Liver (tissue), 9 donors: Measurements from ENCODE around the gene FAM9A. TPM values are rescaled to one million over a fixed set of nuclear protein-coding genes. Genes with fewer than 3 reads are reported as not detected.
A peak's percentile ranks its signal among the peaks of the same experiment; 100 is the strongest.

Experiments
- DNase-seq: peaks from one replicate; pipeline ENCODE4 v3.0.0-alpha.2; 2017; ENCODE audit warnings: low spot score
- H3K27ac ChIP-seq, 2 donors: one replicate each; pipeline ENCODE4 v1.7.0; 2013; ENCODE audit warnings: inconsistent platforms in 2 of 2, low read length in 2 of 2, control low read depth in 1 of 2, low read depth in 1 of 2, mild to moderate bottlenecking in 1 of 2
- H3K27me3 ChIP-seq, 4 donors: one replicate each; pipeline versions ENCODE4 v1.6.1 to v1.7.0; 2013; ENCODE audit warnings: low read length in 3 of 4, inconsistent platforms in 1 of 4, mild to moderate bottlenecking in 1 of 4, moderate library complexity in 1 of 4; ENCODE audit not compliant: control insufficient read depth in 4 of 4, insufficient read depth in 4 of 4
- H3K36me3 ChIP-seq, 4 donors: one replicate each; pipeline versions ENCODE4 v1.6.1 to v1.7.0; 2013; ENCODE audit warnings: low read length in 3 of 4, mild to moderate bottlenecking in 3 of 4, low read depth in 1 of 4, moderate library complexity in 1 of 4; ENCODE audit not compliant: control insufficient read depth in 4 of 4, insufficient read depth in 3 of 4
- H3K4me1 ChIP-seq, 4 donors: one replicate each; pipeline versions ENCODE4 v1.6.1 to v1.7.0; 2013; ENCODE audit warnings: low read length in 3 of 4, mild to moderate bottlenecking in 3 of 4, moderate library complexity in 1 of 4; ENCODE audit not compliant: control insufficient read depth in 4 of 4, insufficient read depth in 4 of 4
- H3K4me3 ChIP-seq, 3 donors: one replicate each; pipeline versions ENCODE4 v1.6.1 to v1.7.0; 2013; ENCODE audit warnings: low read length in 3 of 3, control low read depth in 1 of 3, low read depth in 1 of 3, mild to moderate bottlenecking in 1 of 3
- H3K9ac ChIP-seq, 2 donors: one replicate each; pipeline ENCODE4 v1.7.0; 2013; ENCODE audit warnings: low read length in 2 of 2, mild to moderate bottlenecking in 2 of 2, moderate library complexity in 2 of 2, control low read depth in 1 of 2, low read depth in 1 of 2
- H3K9me3 ChIP-seq, 4 donors: one replicate each; pipeline versions ENCODE4 v1.6.1 to v1.7.0; 2013; ENCODE audit warnings: low read length in 3 of 4; ENCODE audit not compliant: control insufficient read depth in 4 of 4
- FOXA1 ChIP-seq: IDR thresholded peaks from 2 replicates; pipeline ENCODE4 v1.6.1; 2016; ENCODE audit warnings: antibody characterized with exemption
- GABPA ChIP-seq, 2 donors: IDR thresholded peaks in 1 of 2; conservative IDR thresholded peaks in 1 of 2; 2 replicates each; pipeline ENCODE4 v1.6.1; 2016; ENCODE audit warnings: antibody characterized with exemption in 2 of 2, mild to moderate bottlenecking in 1 of 2, moderate library complexity in 1 of 2
- HNF4A ChIP-seq, 2 donors: conservative IDR thresholded peaks; 2 replicates each; pipeline ENCODE4 v1.6.1; 2016; ENCODE audit warnings: antibody characterized with exemption in 2 of 2, mild to moderate bottlenecking in 2 of 2
- JUND ChIP-seq, 2 donors: IDR thresholded peaks; 2 replicates each; pipeline ENCODE4 v1.6.1; 2016; ENCODE audit warnings: antibody characterized with exemption in 2 of 2
- NR2F2 ChIP-seq: IDR thresholded peaks from 2 replicates; pipeline ENCODE4 v1.6.1; 2016; ENCODE audit warnings: antibody characterized with exemption
- RAD21 ChIP-seq, 2 donors: IDR thresholded peaks; 2 replicates each; pipeline ENCODE4 v1.6.1; 2016; ENCODE audit warnings: antibody characterized with exemption in 2 of 2, mild to moderate bottlenecking in 2 of 2
- SP1 ChIP-seq: IDR thresholded peaks from 2 replicates; pipeline ENCODE4 v1.6.1; 2018; ENCODE audit warnings: antibody characterized with exemption, mild to moderate bottlenecking
- TAF1 ChIP-seq: conservative IDR thresholded peaks from 2 replicates; pipeline ENCODE4 v1.6.1; 2016; ENCODE audit warnings: antibody characterized with exemption, mild to moderate bottlenecking
- WGBS: extraction: QIAGEN DNeasy Blood & Tissue Kit; methylation state at CpG from one replicate; pipeline ENCODE4 v1.1.7; 2013; 5-methylcytosine and 5-hydroxymethylcytosine counted together
- polyA plus RNA-seq, 2 donors: library from polyadenylated mRNA; stranded (reverse) in 1 of 2; unstranded in 1 of 2; fragments of 200-250 nt in 1 of 2; fragments of >200 nt in 1 of 2; fragmentation: Nextera tagmentation in 1 of 2; extraction: Ambion mirVana in 1 of 2; gene quantifications; one replicate each; pipeline versions ENCODE4 v1.2.1 to v1.2.3, GENCODE V29; 2013 to 2015
- total RNA-seq, 2 donors: library from RNA; depleted of rRNA; stranded (reverse); fragments of >200 nt; gene quantifications; one replicate each; pipeline ENCODE4 v1.2.3, GENCODE V29; 2014
- TF ChIP-seq, protein P1 (sequence below): fragments of 150-350 bp; IDR thresholded peaks from 2 replicates; pipeline ENCODE4 v1.5.1; 2017; ENCODE audit warnings: improper control_type of control experiment, low read depth, low read length; ENCODE audit not compliant: missing input control
- TF ChIP-seq, protein P2 (sequence below): IDR thresholded peaks from 2 replicates; pipeline ENCODE4 v1.6.1; 2016; ENCODE audit warnings: antibody characterized with exemption
- TF ChIP-seq, protein P3 (sequence below): IDR thresholded peaks from 2 replicates; pipeline ENCODE4 v1.6.1; 2016; ENCODE audit warnings: antibody characterized with exemption, mild to moderate bottlenecking
- TF ChIP-seq, protein P4 (sequence below): IDR thresholded peaks from 2 replicates; pipeline ENCODE4 v1.6.1; 2016; ENCODE audit warnings: antibody characterized with exemption
- TF ChIP-seq, protein P5 (sequence below): IDR thresholded peaks from 2 replicates; pipeline ENCODE4 v1.6.1; 2016; ENCODE audit warnings: antibody characterized with exemption
- donor health status: healthy.
- donor health status: healthy.
- donor health status: healthy.
- donor health status: healthy.
- donor health status: healthy.

Gene FAM9A
- total and polyA plus RNA-seq, 4 donors: 0.51 TPM; not detected in 3

DNA sequence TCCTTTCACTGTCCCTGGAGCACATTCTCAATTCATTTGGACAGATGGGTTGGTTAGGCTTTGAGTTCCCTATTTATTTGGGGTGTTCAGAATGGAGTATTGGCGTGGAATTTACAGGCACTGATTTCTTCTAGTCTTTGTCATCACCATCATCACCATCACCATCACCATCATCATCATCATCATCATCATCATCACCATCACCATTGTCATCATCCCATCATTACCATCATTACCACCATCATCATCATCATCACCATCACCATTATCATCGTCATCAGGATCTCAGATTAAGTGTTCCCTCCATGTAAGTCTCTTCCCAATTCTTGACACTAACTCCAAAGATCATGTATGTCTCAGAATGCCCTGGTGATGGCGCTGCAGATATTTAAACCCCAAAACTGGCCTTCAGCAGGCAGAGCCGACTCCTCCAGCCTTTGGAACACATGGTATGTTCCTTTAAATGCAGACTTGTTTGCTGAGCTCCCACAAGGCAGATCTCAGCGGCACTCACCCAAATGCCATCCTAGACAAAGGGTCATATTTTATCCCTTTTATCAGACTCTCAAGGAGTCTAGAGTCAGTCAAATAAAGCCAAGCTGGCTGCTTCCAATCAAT, 19.8 kb upstream of the FAM9A start:
- no peak for DNase-seq
- 57% methylated on average over 5 of the region's 5 CpGs for WGBS
- TF ChIP-seq RAD21 (IDR thresholded peaks at IDR 0.05): peak; percentile 26 to 55
- TF ChIP-seq JUND (IDR thresholded peaks at IDR 0.05): no peak

DNA sequence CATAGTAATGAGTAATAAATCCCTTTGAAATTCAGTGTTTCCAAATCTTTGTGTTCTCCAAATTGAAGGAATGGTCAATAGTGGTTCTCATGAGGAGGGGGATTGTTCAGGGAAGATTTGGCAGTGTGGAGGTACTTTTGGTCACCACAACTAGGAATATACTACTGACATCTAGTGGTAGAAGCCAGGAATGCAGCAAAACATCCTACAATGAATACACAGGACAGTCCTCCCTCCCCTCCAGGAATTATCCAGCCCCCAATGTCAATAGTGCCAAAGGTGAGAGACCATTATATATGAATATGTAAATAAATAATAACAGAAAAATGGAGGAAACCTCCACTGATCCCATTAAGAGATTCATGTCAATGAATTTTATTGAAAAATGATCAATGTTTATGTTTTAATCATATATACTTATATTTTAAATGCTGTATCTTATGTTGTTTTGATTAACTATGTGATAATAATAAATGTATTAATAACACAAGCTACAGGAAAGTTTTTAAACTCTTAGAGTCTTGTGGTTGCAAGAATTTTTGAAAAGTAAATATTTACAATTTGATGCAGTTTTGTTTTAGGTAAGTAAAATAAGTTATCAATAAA, 14.4 kb upstream of the FAM9A start:
- Histone ChIP-seq H3K4me1 (peaks cover 0 to 3% (median 0%) of the 10 kb centered on the region in 4 donors), H3K36me3 (no peaks in the 10 kb centered on the region), H3K27me3 (no peaks in the 10 kb centered on the region), H3K4me3 (no peak overlapping the region), H3K9me3 (no peaks in the 10 kb centered on the region), H3K27ac (no peak overlapping the region), H3K9ac (no peak overlapping the region)
- TF ChIP-seq, protein P1, sequence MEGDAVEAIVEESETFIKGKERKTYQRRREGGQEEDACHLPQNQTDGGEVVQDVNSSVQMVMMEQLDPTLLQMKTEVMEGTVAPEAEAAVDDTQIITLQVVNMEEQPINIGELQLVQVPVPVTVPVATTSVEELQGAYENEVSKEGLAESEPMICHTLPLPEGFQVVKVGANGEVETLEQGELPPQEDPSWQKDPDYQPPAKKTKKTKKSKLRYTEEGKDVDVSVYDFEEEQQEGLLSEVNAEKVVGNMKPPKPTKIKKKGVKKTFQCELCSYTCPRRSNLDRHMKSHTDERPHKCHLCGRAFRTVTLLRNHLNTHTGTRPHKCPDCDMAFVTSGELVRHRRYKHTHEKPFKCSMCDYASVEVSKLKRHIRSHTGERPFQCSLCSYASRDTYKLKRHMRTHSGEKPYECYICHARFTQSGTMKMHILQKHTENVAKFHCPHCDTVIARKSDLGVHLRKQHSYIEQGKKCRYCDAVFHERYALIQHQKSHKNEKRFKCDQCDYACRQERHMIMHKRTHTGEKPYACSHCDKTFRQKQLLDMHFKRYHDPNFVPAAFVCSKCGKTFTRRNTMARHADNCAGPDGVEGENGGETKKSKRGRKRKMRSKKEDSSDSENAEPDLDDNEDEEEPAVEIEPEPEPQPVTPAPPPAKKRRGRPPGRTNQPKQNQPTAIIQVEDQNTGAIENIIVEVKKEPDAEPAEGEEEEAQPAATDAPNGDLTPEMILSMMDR: peak; percentile 75
- TF ChIP-seq, protein P2, sequence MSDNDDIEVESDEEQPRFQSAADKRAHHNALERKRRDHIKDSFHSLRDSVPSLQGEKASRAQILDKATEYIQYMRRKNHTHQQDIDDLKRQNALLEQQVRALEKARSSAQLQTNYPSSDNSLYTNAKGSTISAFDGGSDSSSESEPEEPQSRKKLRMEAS: no peak
- TF ChIP-seq RAD21 (IDR thresholded peaks at IDR 0.05) (peak; percentile 69 to 84), NR2F2 (no peak), FOXA1 (no peak)
- TF ChIP-seq, protein P3, sequence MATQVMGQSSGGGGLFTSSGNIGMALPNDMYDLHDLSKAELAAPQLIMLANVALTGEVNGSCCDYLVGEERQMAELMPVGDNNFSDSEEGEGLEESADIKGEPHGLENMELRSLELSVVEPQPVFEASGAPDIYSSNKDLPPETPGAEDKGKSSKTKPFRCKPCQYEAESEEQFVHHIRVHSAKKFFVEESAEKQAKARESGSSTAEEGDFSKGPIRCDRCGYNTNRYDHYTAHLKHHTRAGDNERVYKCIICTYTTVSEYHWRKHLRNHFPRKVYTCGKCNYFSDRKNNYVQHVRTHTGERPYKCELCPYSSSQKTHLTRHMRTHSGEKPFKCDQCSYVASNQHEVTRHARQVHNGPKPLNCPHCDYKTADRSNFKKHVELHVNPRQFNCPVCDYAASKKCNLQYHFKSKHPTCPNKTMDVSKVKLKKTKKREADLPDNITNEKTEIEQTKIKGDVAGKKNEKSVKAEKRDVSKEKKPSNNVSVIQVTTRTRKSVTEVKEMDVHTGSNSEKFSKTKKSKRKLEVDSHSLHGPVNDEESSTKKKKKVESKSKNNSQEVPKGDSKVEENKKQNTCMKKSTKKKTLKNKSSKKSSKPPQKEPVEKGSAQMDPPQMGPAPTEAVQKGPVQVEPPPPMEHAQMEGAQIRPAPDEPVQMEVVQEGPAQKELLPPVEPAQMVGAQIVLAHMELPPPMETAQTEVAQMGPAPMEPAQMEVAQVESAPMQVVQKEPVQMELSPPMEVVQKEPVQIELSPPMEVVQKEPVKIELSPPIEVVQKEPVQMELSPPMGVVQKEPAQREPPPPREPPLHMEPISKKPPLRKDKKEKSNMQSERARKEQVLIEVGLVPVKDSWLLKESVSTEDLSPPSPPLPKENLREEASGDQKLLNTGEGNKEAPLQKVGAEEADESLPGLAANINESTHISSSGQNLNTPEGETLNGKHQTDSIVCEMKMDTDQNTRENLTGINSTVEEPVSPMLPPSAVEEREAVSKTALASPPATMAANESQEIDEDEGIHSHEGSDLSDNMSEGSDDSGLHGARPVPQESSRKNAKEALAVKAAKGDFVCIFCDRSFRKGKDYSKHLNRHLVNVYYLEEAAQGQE: no peak
- TF ChIP-seq, protein P4, sequence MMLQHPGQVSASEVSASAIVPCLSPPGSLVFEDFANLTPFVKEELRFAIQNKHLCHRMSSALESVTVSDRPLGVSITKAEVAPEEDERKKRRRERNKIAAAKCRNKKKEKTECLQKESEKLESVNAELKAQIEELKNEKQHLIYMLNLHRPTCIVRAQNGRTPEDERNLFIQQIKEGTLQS: no peak
- no peak for DNase-seq

More for the DNA sequence above, 19.8 kb upstream of the FAM9A start:
- Histone ChIP-seq H3K9me3 (no peaks in the 10 kb centered on the region), H3K4me3 (no peak overlapping the region), H3K4me1 (peaks cover 0 to 6% (median 4%) of the 10 kb centered on the region in 4 donors), H3K27ac (peak overlapping the region in 1 of 2 donors; percentile 12), H3K27me3 (no peaks in the 10 kb centered on the region), H3K36me3 (no peaks in the 10 kb centered on the region), H3K9ac (no peak overlapping the region)

DNA sequence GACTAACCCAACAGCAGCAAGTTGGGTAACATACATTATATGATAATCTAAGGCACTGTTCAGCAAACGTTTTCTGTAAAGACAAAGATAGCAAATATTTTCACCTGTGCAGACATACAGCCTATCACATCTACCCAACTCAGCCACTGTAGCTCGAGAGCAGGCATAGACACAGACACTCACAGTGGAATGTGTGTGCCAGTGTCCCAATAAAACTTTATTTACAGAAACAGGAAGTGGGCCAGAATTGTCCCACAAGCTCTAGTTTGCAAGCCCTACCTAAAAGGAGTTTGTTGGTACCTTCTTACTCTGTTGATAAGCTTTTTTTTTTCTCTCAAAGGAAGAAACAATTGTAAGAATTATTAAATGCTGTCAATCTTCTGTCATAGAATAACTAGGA, 11.9 kb upstream of the FAM9A start:
- Histone ChIP-seq H3K27me3 (no peaks in the 10 kb centered on the region), H3K4me1 (no peaks in the 10 kb centered on the region), H3K27ac (no peak overlapping the region), H3K9me3 (no peaks in the 10 kb centered on the region), H3K36me3 (no peaks in the 10 kb centered on the region), H3K4me3 (no peak overlapping the region), H3K9ac (no peak overlapping the region)
- TF ChIP-seq JUND (IDR thresholded peaks at IDR 0.05) (no peak), GABPA (IDR thresholded peaks at IDR 0.05 in 1 of 2, conservative IDR thresholded peaks at IDR 0.05 in 1 of 2) (no peak), RAD21 (IDR thresholded peaks at IDR 0.05) (no peak), SP1 (no peak), HNF4A (conservative IDR thresholded peaks at IDR 0.05) (no peak), TAF1 (no peak)
- TF ChIP-seq, protein P4: no peak
- TF ChIP-seq, protein P5, sequence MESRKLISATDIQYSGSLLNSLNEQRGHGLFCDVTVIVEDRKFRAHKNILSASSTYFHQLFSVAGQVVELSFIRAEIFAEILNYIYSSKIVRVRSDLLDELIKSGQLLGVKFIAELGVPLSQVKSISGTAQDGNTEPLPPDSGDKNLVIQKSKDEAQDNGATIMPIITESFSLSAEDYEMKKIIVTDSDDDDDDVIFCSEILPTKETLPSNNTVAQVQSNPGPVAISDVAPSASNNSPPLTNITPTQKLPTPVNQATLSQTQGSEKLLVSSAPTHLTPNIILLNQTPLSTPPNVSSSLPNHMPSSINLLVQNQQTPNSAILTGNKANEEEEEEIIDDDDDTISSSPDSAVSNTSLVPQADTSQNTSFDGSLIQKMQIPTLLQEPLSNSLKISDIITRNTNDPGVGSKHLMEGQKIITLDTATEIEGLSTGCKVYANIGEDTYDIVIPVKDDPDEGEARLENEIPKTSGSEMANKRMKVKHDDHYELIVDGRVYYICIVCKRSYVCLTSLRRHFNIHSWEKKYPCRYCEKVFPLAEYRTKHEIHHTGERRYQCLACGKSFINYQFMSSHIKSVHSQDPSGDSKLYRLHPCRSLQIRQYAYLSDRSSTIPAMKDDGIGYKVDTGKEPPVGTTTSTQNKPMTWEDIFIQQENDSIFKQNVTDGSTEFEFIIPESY: no peak
- WGBS: 90% methylated on average over 2 of the region's 2 CpGs
- no peak for DNase-seq
